ENCODE results near the gene TTC29. TPM values are rescaled to one million over a fixed set of nuclear protein-coding genes. Genes with fewer than 3 reads are reported as not detected.

TTC29 gene
- total RNA-seq, 1 donor from 2014 or later = not detected

DNA sequence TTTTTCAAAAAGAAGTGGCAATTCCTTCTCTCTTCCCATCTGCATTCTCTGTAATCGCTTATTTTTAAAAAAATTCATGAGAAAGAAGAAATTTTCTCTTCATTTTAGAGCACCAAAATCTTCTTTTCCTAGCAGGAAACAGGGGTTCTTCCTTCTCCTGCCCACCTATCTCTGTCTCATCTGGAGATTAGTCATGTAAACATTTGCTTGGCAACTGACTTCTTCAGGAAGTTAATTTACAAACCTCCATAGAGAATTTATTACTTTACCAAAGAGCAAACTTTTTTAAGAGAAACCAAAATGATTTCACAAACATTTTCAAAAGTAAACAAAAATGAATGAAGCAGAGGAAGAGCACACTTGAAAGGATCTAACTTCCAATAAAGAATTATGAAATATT lies 13.5 kb downstream of the TTC29 start:
- H3K9me3 Mint-ChIP-seq (ENCODE audit: unreplicated experiment) = no peaks in the 10 kb centered on the region
- Histone ChIP-seq H3K36me3 (ENCODE audit: insufficient read depth, low read length) (no peaks in the 10 kb centered on the region), H3K9me3 (ENCODE audit: insufficient read depth, low read depth, low read length) (no peaks in the 10 kb centered on the region), H3K4me1 (ENCODE audit: insufficient read depth, low read length) (no peaks in the 10 kb centered on the region), H4K20me1 (ENCODE audit: insufficient read depth, low read length) (no peaks in the 10 kb centered on the region), H3K9ac (ENCODE audit: low read length) (no peak overlapping the region), H2AFZ (ENCODE audit: low read depth, low read length) (no peak overlapping the region), H3K27me3 (ENCODE audit: insufficient read depth, low read length) (no peaks in the 10 kb centered on the region), H3K4me3 (ENCODE audit: insufficient read depth, low read depth, low read length) (no peak overlapping the region), H3K27ac (ENCODE audit: low read depth, low read length) (no peak overlapping the region), H3K79me2 (ENCODE audit: insufficient read depth, low read length) (no peaks in the 10 kb centered on the region), H3K4me2 (ENCODE audit: low read length) (no peak overlapping the region)
- H3K36me3 Mint-ChIP-seq (ENCODE audit: low read depth, unreplicated experiment) = no peaks in the 10 kb centered on the region
- TF ChIP-seq EZH2 (IDR thresholded peaks at IDR 0.05; ENCODE audit: insufficient read depth, low read length) = no peak
- no peak overlapping the region for H3K4me3 Mint-ChIP-seq (ENCODE audit: unreplicated experiment)
- no peak for FAIRE-seq
- no peak overlapping the region for H3K27ac Mint-ChIP-seq (ENCODE audit: unreplicated experiment)
- no peaks in the 10 kb centered on the region for H3K27me3 Mint-ChIP-seq (ENCODE audit: low read depth, unreplicated experiment)
- no peaks in the 10 kb centered on the region for H3K4me1 Mint-ChIP-seq (ENCODE audit: low read depth, unreplicated experiment)
- no peak for DNase-seq (ENCODE audit: low read depth)

DNA sequence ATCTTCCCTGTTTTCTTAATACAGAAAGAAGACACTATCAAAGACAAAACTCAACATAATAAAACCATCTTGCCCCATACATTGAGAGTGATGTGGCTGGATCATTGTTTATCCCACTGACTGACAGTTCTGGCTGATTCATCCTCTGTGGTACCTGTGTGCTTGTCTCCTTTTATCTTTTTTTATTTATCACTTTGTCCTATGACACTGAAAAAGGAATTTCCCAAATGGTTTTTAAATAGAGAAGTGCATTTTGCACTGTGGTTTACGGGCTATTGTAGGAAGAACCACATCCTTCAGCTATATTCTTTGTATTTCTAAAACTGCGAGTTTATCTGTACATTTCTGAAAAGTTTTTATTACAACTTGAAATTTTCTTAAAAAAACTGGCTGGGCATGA lies 15.0 kb downstream of the TTC29 start:
- Mint-ChIP-seq H3K9me3 (ENCODE audit: unreplicated experiment) (no peaks in the 10 kb centered on the region), H3K27me3 (ENCODE audit: low read depth, unreplicated experiment) (no peaks in the 10 kb centered on the region), H3K27ac (ENCODE audit: unreplicated experiment) (no peak overlapping the region), H3K4me3 (ENCODE audit: unreplicated experiment) (no peak overlapping the region), H3K4me1 (ENCODE audit: low read depth, unreplicated experiment) (no peaks in the 10 kb centered on the region), H3K36me3 (ENCODE audit: low read depth, unreplicated experiment) (no peaks in the 10 kb centered on the region)
- H3K9me3 ChIP-seq (ENCODE audit: insufficient read depth, low read depth, low read length) = no peaks in the 10 kb centered on the region
- H3K4me3 ChIP-seq (ENCODE audit: insufficient read depth, low read depth, low read length) = no peak overlapping the region
- FAIRE-seq (no peak), DNase-seq (ENCODE audit: low read depth) (no peak)
- no peak overlapping the region for H3K4me2 ChIP-seq (ENCODE audit: low read length)
- H3K9ac ChIP-seq (ENCODE audit: low read length) = no peak overlapping the region
- H3K27ac ChIP-seq (ENCODE audit: low read depth, low read length) = no peak overlapping the region
- H2AFZ ChIP-seq (ENCODE audit: low read depth, low read length) = no peak overlapping the region
- TF ChIP-seq, protein P1, sequence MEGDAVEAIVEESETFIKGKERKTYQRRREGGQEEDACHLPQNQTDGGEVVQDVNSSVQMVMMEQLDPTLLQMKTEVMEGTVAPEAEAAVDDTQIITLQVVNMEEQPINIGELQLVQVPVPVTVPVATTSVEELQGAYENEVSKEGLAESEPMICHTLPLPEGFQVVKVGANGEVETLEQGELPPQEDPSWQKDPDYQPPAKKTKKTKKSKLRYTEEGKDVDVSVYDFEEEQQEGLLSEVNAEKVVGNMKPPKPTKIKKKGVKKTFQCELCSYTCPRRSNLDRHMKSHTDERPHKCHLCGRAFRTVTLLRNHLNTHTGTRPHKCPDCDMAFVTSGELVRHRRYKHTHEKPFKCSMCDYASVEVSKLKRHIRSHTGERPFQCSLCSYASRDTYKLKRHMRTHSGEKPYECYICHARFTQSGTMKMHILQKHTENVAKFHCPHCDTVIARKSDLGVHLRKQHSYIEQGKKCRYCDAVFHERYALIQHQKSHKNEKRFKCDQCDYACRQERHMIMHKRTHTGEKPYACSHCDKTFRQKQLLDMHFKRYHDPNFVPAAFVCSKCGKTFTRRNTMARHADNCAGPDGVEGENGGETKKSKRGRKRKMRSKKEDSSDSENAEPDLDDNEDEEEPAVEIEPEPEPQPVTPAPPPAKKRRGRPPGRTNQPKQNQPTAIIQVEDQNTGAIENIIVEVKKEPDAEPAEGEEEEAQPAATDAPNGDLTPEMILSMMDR (IDR thresholded peaks at IDR 0.05; ENCODE audit: insufficient read depth, low read depth, low read length) = no peak
- no peak for TF ChIP-seq EZH2 (IDR thresholded peaks at IDR 0.05; ENCODE audit: insufficient read depth, low read length)
- no peaks in the 10 kb centered on the region for H3K36me3 ChIP-seq (ENCODE audit: insufficient read depth, low read length)
- H3K79me2 ChIP-seq (ENCODE audit: insufficient read depth, low read length) = no peaks in the 10 kb centered on the region
- no peaks in the 10 kb centered on the region for H3K27me3 ChIP-seq (ENCODE audit: insufficient read depth, low read length)
- H4K20me1 ChIP-seq (ENCODE audit: insufficient read depth, low read length) = no peaks in the 10 kb centered on the region
- H3K4me1 ChIP-seq (ENCODE audit: insufficient read depth, low read length) = no peaks in the 10 kb centered on the region

DNA sequence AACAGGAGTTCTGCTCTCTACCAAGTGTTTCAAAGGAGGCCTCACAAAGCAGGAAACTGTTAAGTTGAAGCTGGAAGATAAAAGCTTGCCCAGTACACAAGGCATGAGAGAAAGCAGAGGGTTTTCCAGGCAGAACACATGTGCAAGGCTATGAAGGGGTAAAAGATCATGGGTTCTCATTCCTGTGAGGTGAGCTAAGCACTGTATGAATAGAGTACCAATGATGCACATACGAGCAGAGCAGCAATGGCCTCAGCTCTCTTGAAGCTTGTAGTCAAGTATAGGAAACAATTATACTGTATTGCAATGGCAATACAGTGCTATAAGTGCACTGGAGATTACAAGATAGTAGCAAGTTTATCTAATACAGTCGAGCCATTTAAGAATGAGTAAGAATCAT lies 18.0 kb downstream of the TTC29 start:
- Histone ChIP-seq H3K4me2 (ENCODE audit: low read length) (no peak overlapping the region), H2AFZ (ENCODE audit: low read depth, low read length) (no peak overlapping the region), H3K4me3 (ENCODE audit: insufficient read depth, low read depth, low read length) (no peak overlapping the region), H3K79me2 (ENCODE audit: insufficient read depth, low read length) (no peaks in the 10 kb centered on the region), H3K36me3 (ENCODE audit: insufficient read depth, low read length) (no peaks in the 10 kb centered on the region), H3K9me3 (ENCODE audit: insufficient read depth, low read depth, low read length) (no peaks in the 10 kb centered on the region), H3K27ac (ENCODE audit: low read depth, low read length) (no peak overlapping the region), H3K9ac (ENCODE audit: low read length) (no peak overlapping the region), H4K20me1 (ENCODE audit: insufficient read depth, low read length) (no peaks in the 10 kb centered on the region), H3K4me1 (ENCODE audit: insufficient read depth, low read length) (no peaks in the 10 kb centered on the region), H3K27me3 (ENCODE audit: insufficient read depth, low read length) (no peaks in the 10 kb centered on the region)
- no peaks in the 10 kb centered on the region for H3K9me3 Mint-ChIP-seq (ENCODE audit: unreplicated experiment)
- no peak overlapping the region for H3K4me3 Mint-ChIP-seq (ENCODE audit: unreplicated experiment)
- TF ChIP-seq EZH2 (IDR thresholded peaks at IDR 0.05; ENCODE audit: insufficient read depth, low read length) = no peak
- TF ChIP-seq, protein P1 (IDR thresholded peaks at IDR 0.05; ENCODE audit: insufficient read depth, low read depth, low read length) = no peak
- FAIRE-seq = no peak
- no peak for DNase-seq (ENCODE audit: low read depth)
- no peaks in the 10 kb centered on the region for H3K27me3 Mint-ChIP-seq (ENCODE audit: low read depth, unreplicated experiment)
- no peaks in the 10 kb centered on the region for H3K36me3 Mint-ChIP-seq (ENCODE audit: low read depth, unreplicated experiment)
- no peaks in the 10 kb centered on the region for H3K4me1 Mint-ChIP-seq (ENCODE audit: low read depth, unreplicated experiment)
- H3K27ac Mint-ChIP-seq (ENCODE audit: unreplicated experiment) = no peak overlapping the region
